KG1 (cell line): Measurements from ENCODE around the gene CDC45.

Experiments used
- DNase-seq: peaks from one replicate; lab custom pipeline; 2025; lab: John Stamatoyannopoulos, UW

Gene CDC45

DNA sequence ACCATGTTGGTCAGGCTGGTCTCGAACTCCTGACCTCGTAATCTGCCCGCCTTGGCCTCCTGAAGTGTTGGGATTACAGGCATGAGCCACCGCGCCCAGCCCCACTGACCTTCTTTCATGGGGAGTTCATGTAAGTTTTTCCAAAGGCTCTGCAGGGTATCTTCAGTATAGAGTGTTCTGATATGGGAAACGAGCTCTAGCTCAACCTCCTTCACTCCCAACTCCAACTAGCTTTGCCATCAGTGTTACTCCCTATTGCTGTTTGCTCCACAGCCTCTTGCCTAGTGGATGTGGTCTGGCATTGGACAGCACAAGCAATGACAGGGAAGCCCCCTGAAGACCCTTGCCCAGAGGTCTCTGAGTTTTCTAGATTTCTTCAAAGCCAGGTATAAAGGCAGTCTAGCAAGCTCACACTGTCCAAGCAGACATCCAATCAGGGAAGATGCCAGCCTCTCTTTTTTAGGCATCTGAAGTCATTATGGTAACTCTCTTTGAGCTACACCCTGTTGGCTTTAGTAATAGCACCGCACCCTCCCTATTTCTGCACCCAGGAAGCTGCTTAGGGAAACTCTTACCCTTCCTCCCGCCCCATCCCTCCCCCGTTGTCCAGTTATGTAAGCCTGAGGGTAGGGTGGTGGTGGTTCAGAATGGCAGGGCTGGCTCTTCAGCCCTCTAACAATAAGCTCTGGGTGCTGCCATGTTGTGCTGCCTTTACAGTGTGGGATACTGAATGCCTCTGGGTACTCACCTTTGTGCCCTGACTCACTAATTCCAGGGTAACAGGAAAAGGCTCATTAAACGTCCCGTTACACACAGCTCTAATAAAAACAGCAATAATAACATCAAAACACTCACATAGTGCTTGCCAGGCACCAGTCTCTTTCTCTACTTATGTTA is 85.9 kb downstream of the CDC45 start:
- DNase-seq, result no peak

DNA sequence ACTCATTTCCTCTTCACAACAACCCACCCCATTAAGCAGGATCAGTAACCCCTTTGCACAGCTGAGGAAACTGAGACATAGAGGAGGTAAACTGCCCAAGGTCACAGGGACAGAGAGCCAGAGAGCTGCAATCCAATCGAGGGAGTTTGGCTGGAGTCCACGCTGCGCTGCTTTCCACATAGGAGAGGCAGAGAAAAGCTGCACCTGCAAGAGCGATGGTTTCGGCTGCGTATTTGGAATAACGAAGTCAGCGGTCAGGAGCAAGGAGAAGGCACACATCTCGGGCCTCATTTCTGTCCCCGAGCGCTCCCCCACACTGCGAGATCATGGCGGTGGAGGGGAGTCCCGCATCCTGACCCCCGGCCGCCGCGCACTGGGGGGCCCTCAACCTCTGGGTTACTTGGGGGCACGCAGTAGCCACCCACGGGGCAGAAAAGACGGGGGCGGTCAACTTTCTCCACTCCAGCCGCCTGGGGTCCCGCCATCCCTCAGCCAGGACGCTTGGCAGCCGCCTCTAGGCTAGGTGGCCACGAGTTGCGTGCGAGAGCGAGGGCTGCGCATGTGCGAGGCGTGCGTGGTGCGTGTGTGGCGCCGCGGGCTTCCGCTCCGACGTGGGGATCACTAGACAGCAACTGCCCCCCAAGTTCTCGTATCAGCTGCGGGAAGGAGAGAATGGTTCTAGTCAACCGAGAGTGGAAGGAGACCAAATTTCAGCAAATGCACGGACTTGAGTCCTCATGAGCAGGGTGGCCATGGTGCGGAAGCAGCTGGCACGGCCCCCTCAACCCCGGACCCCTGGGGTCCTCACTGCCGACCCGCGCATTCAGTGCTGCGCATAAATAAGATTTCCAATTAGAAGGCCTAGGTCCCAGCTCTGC is 86.8 kb downstream of the CDC45 start:
- no peak for DNase-seq

DNA sequence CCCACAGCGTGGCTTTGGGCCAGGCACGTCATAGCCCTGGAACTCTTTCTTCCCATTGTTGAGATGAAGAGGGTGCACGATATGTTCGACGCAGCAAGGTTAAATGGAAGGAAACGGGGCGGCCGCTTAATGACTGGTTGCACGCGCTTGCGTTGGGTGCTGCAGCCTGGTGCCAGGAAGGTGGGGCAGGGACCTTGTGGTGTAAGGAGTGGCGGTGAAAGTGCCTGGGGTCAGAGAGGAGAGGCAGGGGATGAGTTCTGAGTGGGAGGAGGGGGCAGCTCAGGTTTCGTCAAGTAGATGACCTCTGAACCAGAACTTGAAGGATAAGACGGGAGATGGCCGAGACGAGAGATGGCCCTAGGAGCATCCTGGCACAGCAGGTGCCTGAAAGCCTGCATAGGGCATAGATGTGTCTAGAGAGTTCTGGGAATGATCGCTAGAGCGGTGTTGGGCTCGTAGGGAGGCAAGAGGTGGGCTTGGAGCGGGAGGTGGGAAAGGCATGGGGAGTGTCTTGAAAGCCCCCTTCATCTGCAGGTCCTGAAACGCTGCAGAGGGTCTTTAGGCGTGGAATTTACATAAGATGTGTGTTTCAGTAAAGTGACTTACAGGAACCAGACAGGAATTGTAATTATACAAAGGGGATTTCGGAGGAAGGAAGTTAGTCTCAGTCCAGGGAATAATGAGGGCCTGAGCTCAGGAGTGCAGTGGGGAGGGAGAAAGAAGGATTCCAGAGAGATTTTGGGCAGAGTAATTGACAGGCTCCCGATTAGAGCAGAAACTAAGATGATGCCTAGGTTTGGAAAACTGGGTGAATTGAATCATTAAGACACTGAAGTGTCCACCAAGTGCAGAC is 87.7 kb downstream of the CDC45 start:
- DNase-seq, result no peak

DNA sequence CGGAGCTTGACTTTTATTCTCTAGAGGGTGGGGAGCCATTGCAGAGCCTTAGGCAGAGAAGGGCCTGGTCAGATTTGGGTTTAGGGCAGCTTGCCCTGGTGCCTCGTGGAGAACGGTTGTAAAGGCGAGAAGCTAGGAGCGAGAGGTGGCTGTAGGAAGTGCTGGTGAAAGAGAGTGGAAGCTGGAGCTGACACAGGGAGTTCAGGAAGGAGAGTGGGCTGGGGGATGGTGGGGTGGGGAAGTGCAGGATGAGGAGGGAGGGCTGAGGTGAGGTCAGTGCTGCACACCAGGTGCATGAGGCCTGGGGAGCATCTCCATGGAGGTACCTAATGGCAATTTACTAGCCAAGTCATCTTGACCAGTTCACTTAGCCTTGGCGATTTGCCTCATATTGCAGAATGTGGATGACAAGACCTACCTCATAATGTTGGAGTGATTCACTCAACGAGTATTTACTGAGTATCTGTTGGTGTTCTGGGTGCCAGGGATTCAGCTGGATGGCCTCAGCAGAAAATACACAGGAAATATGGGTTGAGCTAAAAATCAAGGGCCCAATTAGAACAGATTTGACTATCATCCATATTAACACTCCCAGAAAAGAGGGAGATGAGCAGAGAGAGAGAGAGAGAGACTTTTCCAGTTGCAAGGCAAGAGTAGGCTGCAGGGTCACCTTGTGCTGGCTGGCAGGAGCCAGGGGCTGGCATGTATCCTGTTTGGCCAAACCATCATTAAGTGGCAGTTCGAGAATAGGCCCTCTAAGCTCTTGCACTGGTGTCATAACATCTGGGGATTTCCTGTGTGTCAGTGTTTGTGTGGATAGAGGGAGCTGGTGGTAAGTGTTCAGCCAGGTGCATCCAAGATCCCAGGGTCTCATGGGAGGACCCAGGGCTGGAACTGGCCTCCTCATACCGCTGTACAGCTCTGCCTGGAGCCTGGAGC is 88.9 kb downstream of the CDC45 start:
- DNase-seq, result no peak

DNA sequence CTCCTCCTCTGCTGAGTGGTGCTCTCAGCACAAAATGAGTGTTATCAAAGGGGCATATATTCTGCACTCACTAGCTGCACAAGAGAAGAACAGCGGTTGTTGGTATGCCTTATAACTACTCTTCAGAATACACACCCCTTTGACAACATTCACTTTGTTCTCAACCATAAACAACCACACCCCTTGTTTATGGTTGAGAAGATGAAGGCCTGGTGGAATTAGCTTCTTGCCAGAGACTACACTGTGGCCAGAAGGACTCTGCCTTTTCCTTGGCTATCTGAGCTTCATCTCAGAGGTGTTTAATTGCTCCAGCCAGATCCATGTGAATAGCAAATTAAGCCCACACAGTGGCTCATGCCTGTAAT is 89.5 kb downstream of the CDC45 start:
- no peak for DNase-seq

DNA sequence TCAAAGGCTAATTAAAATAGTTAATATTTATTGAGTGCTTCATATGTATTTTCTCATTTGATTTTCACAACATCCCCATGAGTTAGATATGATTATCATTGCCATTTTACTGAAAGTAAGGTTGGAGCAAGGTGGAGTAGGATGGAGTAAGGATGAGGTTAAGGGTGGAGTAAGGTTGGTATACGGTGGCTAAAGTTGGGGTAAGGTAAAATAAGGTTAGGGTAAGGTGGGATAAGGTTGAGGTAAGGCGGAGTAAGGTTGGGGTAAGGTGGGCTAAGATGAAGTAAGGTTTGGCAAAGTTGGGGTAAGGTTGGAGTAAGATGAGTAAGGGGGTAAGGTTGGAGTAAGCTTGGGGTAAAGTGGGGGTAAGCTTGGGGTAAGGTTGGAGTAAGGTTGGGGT is 90.3 kb downstream of the CDC45 start:
- no peak for DNase-seq
